Choroid plexus epithelial cell (primary cell): Measurements from ENCODE around the gene NFXL1.

Source experiments
- DNase-seq: peaks from one replicate; pipeline ENCODE4 v3.0.0-alpha.2; 2010; ENCODE audit warnings: low read depth
- H3K4me3 ChIP-seq: 2 replicates; pipeline ENCODE4 v1.5.1; 2011; ENCODE audit warnings: low read depth, mild to moderate bottlenecking, control low read depth, low read length, moderate library complexity
- TF ChIP-seq, protein P1 (sequence below): conservative IDR thresholded peaks from 2 replicates; pipeline ENCODE4 v1.5.1; 2011; ENCODE audit warnings: low read depth, mild to moderate bottlenecking, control low read depth, inconsistent platforms, low read length, moderate library complexity

Gene NFXL1

DNA sequence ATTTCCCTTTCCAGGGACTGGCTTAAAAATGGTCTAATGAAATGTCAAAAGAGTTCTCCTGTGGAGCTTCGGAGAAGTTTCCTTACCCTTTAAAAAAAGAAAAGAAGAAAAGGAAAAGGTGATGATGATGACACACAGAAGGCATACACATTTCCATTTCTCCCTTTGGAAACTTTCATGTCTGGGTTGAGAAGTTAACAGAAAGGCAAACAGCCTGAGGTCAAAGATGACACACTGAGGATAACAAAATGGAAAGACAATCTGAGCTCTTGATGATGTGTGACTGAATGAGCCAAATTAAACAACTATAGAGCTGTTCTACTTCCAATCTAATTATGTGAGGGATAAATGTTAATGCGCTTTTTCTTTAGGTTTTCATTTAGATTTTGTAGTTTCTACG is 32.2 kb downstream of the NFXL1 start:
- TF ChIP-seq, protein P1, sequence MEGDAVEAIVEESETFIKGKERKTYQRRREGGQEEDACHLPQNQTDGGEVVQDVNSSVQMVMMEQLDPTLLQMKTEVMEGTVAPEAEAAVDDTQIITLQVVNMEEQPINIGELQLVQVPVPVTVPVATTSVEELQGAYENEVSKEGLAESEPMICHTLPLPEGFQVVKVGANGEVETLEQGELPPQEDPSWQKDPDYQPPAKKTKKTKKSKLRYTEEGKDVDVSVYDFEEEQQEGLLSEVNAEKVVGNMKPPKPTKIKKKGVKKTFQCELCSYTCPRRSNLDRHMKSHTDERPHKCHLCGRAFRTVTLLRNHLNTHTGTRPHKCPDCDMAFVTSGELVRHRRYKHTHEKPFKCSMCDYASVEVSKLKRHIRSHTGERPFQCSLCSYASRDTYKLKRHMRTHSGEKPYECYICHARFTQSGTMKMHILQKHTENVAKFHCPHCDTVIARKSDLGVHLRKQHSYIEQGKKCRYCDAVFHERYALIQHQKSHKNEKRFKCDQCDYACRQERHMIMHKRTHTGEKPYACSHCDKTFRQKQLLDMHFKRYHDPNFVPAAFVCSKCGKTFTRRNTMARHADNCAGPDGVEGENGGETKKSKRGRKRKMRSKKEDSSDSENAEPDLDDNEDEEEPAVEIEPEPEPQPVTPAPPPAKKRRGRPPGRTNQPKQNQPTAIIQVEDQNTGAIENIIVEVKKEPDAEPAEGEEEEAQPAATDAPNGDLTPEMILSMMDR, result no peak
- DNase-seq, result peak; percentile 44
- no peak overlapping the region for H3K4me3 ChIP-seq

DNA sequence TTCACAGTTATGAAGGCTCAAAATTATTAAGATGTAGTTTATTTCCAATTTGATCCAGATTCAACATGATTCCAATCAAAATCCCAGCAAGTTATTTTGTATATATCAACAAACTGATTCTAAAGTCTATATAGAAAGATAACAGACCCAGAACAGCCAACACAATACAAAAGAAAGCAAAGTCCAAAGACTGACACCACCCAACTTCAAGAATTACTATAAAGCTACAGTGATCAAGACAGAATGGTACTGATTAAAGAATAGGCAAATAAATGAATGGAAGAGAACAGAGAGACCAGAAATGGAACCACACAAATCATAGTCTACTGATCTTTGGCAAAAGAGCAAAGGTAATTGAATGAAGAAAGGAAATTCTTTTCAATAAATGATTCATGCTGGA is 34.9 kb downstream of the NFXL1 start:
- TF ChIP-seq, protein P1, result no peak
- no peak for DNase-seq
- H3K4me3 ChIP-seq, result no peak overlapping the region

DNA sequence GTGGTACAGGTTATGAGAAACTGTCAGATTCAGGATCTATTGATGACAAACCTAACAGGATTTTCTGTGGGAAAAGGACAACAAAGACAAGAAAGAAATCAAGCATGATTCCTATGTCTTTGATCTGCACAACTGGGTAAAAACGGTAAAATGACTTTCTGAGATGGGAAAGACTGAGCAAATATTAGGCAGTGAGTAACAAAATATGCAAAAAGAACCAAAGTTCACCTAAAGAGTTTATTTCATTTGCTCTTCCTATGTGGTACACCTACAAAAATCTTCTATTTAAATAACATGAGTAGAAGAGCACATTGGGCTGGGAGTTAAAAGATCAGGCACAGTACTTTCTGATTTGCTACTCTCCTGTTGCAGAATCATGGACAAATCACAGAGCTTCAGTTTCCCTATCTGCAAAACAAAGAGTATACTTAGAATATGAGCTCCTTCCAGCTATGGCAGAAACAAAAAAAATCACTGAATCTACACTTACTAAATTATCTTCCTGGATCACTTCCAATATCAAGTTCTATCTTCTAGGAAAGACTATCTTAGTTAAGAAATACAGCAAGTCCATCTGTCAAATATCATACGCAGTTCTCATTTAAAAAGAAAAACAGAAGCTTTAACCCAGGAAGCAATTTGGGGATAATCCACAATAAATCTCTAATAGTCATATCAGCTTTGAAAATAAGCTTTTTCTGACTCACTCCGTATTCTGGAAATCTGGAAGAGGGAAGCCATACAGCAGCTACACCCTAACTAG is 37.4 kb downstream of the NFXL1 start:
- TF ChIP-seq, protein P1, result no peak
- DNase-seq, result peak; percentile 47
- no peak overlapping the region for H3K4me3 ChIP-seq

DNA sequence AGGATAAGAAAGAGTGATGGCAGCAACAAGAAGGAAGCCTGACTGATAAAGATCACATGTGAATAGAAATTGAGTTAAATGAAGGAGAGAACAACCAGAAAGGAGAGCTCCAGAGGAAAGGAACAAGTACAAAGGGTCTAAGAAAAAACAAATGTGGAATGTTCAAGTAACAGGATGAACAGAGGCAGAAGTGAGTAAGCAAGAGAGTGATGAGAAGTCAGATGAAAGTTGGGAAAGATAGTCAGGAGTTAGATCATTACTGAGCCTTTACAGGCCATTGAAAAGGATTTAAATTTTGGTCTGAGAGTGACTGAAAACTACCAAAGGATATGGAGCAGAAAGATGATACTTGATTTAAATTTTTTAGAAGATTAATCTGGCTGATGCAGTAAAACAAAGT is 38.1 kb downstream of the NFXL1 start:
- TF ChIP-seq, protein P1, result no peak
- no peak overlapping the region for H3K4me3 ChIP-seq
- peak; percentile 77 for DNase-seq

DNA sequence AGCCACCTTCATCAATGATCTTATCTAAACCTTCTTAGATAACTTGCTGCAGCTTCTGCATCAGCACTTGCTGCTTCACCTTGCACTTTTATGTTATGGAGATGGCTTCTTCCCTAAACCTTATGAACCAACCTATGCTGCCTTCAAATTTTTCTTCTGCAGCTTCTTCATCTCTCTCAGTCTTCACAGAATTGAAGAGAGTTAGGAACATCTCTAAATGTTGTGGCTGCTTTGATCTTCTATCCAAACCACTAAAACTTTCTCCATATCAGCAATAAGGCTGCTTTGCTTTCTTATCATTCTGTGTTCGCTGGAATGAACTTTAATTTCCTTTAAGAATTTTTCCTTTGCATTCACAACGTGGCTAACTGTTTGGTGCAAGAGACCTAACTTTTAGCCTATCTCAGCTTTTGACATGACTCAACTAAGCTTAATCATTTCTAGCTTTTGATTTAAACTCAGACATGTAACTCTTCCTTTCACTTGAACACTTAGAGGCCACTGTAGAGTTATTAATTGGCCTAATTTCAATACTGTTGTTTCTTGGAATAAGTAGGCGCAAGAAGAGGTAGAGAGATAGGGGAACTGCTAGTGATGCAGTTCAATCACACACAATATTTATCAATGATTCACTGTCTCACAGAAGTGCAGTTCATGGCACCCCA is 40.4 kb downstream of the NFXL1 start:
- TF ChIP-seq, protein P1, result no peak
- no peak overlapping the region for H3K4me3 ChIP-seq
- no peak for DNase-seq

DNA sequence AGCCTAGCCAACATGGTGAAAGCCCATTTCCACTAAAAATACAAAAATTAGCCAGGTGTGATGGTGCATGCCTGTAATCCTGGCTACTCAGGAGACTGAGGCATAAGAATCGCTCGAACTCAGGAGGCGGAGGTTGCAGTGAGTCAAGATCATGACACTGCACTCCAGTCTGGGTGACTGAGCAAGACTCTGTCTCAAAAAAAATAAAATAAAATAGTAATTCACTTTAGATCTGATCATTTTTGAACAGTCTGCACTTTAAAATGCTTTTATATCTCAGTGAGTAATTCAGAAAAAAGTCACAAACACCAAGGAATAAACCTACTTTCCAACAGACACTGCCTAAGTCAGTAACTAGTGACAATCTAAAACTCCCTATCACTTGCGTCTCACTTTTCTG is 50.9 kb downstream of the NFXL1 start:
- TF ChIP-seq, protein P1, result no peak
- H3K4me3 ChIP-seq, result no peak overlapping the region
- no peak for DNase-seq
